ENCODE data around the gene SYT9.

DNA sequence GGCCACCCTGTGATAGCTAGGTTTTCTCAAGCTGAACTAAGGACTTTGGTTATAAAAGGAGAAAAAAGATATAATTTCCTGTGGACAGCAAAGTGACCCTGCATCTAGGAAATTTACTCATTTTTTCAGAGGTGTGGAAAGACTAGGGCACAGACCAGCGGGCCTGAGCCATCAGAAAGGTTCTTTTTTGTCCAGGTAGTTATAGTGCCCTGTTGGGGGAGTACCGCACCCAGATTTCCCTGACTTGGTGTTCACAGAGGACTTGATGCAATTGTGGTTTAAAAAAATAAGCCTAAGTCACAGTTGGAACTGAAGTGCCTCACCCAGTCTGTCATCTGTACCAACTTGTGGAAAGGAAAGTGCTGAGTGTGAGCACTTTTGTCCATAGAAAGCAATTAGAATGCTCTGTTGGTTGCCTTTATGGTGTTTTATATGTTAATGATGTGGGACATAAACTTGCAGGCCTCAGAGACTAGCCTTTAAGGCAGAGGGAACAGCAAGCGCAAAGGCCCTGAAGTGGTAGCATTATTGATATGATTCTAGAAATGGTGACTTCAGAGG, 3.1 kb downstream of the SYT9 start:
- TF ChIP-seq SPI1 (IDR thresholded peaks at IDR 0.05; ENCODE audit: low read depth, low read length) = no peak
- no peak for TF ChIP-seq POLR2AphosphoS5 (IDR thresholded peaks at IDR 0.05; ENCODE audit: low read depth, low read length)
